ACC112 (cell line): ENCODE data around the gene LCAT.

Experiments used
- H2AFZ ChIP-seq: fragments of 200-600 bp; sonication (generic); one replicate; pipeline ENCODE4 v1.6.0; 2017; ENCODE audit warnings: antibody characterized with exemption, low read length; ENCODE audit not compliant: unreplicated experiment
- H3K27ac ChIP-seq: fragments of 200-600 bp; sonication (generic); 2 replicates; pipeline ENCODE4 v1.5.1; 2014; ENCODE audit warnings: low read depth, mild to moderate bottlenecking, antibody characterized with exemption, low read length, moderate library complexity
- H3K27me3 ChIP-seq: fragments of 200-600 bp; sonication (generic); 2 replicates; pipeline ENCODE4 v1.6.1; 2014; ENCODE audit warnings: mild to moderate bottlenecking, antibody characterized with exemption, low read length, moderate library complexity, mixed read lengths; ENCODE audit not compliant: insufficient read depth
- H3K36me3 ChIP-seq: fragments of 200-600 bp; sonication (generic); 2 replicates; pipeline ENCODE4 v1.6.1; 2016; ENCODE audit warnings: mild to moderate bottlenecking, antibody characterized with exemption, low read length, moderate library complexity, mixed read lengths; ENCODE audit not compliant: insufficient read depth
- H3K4me1 ChIP-seq: fragments of 200-600 bp; sonication (generic); one replicate; pipeline ENCODE4 v1.6.1; 2016; ENCODE audit warnings: low read length, mixed read lengths; ENCODE audit not compliant: insufficient read depth, unreplicated experiment, control insufficient read depth
- H3K4me3 ChIP-seq: fragments of 200-600 bp; sonication (generic); 2 replicates; pipeline ENCODE4 v1.5.1; 2014; ENCODE audit warnings: mild to moderate bottlenecking, low read depth, low read length
- H3K79me2 ChIP-seq: fragments of 200-600 bp; sonication (generic); one replicate; pipeline ENCODE4 v1.6.0; 2016; ENCODE audit warnings: low read length; ENCODE audit not compliant: control insufficient read depth, unreplicated experiment, insufficient read depth

LCAT gene

GRCh38 chr16:67936880-67937605, 6.9 kb downstream of the LCAT start:
- Histone ChIP-seq H3K79me2 (peaks cover 8% of the 10 kb centered on the region), H3K27ac (peak overlapping the region; percentile 66), H3K36me3 (peaks cover 3% of the 10 kb centered on the region; the same call in 1 of the 2 replicates), H3K4me1 (peaks cover 17% of the 10 kb centered on the region), H2AFZ (no peak overlapping the region), H3K27me3 (no peaks in the 10 kb centered on the region), H3K4me3 (peak overlapping the region; percentile 90)

- Histone ChIP-seq H3K36me3 (peaks cover 3% of the 10 kb centered on the region; the same call in 1 of the 2 replicates), H3K27me3 (no peaks in the 10 kb centered on the region), H2AFZ (peak within 1 kb of the TSS; percentile 36), H3K27ac (peak within 1 kb of the TSS; percentile 66), H3K4me1 (peaks cover 17% of the 10 kb centered on the region), H3K4me3 (peak within 1 kb of the TSS; percentile 90), H3K79me2 (peaks cover 8% of the 10 kb centered on the region)
Observed at GRCh38 chr16:67936124-67936879, 7.6 kb downstream of the LCAT start, which contains the start of gene PSMB10. TSS of gene PSMB10 (minus strand) at chr16:67936850. CDS start at chr16:67936749, 101 bp downstream.

- H3K4me1 ChIP-seq = peaks cover 17% of the 10 kb centered on the region
- peaks cover 3% of the 10 kb centered on the region; the same call in 1 of the 2 replicates for H3K36me3 ChIP-seq
- peak overlapping the region; percentile 66 for H3K27ac ChIP-seq
- peaks cover 8% of the 10 kb centered on the region for H3K79me2 ChIP-seq
- peak overlapping the region; percentile 90 for H3K4me3 ChIP-seq
- no peak overlapping the region for H2AFZ ChIP-seq
- H3K27me3 ChIP-seq = no peaks in the 10 kb centered on the region
Observed at GRCh38 chr16:67935402-67936123, 8.4 kb downstream of the LCAT start.

- Histone ChIP-seq H2AFZ (no peak overlapping the region), H3K79me2 (peaks cover 6% of the 10 kb centered on the region), H3K4me1 (peaks cover 17% of the 10 kb centered on the region), H3K4me3 (peak overlapping the region; percentile 90), H3K27ac (no peak overlapping the region), H3K36me3 (peaks cover 3% of the 10 kb centered on the region; the same call in 1 of the 2 replicates), H3K27me3 (no peaks in the 10 kb centered on the region)
Observed at GRCh38 chr16:67935101-67935401, 8.9 kb downstream of the LCAT start.

- no peaks in the 10 kb centered on the region for H3K27me3 ChIP-seq
- H3K4me3 ChIP-seq = peak overlapping the region; percentile 90
- no peak overlapping the region for H3K27ac ChIP-seq
- H3K79me2 ChIP-seq = peaks cover 5% of the 10 kb centered on the region
- no peak overlapping the region for H2AFZ ChIP-seq
- no peaks in the 10 kb centered on the region for H3K36me3 ChIP-seq
- peaks cover 17% of the 10 kb centered on the region for H3K4me1 ChIP-seq
Observed at GRCh38 chr16:67934306-67935100, 9.4 kb downstream of the LCAT start.

- Histone ChIP-seq H3K4me1 (peaks cover 17% of the 10 kb centered on the region), H3K36me3 (no peaks in the 10 kb centered on the region), H3K4me3 (no peak overlapping the region), H3K27me3 (no peaks in the 10 kb centered on the region), H3K27ac (no peak overlapping the region), H2AFZ (no peak overlapping the region), H3K79me2 (peaks cover 5% of the 10 kb centered on the region)
Observed at GRCh38 chr16:67933805-67934204, 10.1 kb downstream of the LCAT start.

- Histone ChIP-seq H3K79me2 (peaks cover 5% of the 10 kb centered on the region), H2AFZ (no peak overlapping the region), H3K27me3 (no peaks in the 10 kb centered on the region), H3K36me3 (no peaks in the 10 kb centered on the region), H3K27ac (no peak overlapping the region), H3K4me1 (peaks cover 15% of the 10 kb centered on the region), H3K4me3 (no peak overlapping the region)
Observed at GRCh38 chr16:67932462-67932840, 11.5 kb downstream of the LCAT start.

- Histone ChIP-seq H3K36me3 (no peaks in the 10 kb centered on the region), H2AFZ (no peak within 1 kb of the TSS), H3K27me3 (no peaks in the 10 kb centered on the region), H3K79me2 (peaks cover 2% of the 10 kb centered on the region), H3K27ac (no peak within 1 kb of the TSS), H3K4me3 (no peak within 1 kb of the TSS), H3K4me1 (peaks cover 10% of the 10 kb centered on the region)
Observed at GRCh38 chr16:67931712-67932461, 12.0 kb downstream of the LCAT start, which contains the start of gene CTRL. TSS of gene CTRL (minus strand) at chr16:67931862. CDS start at chr16:67931852, 10 bp downstream.

GRCh38 chr16:67930678-67931211, 13.2 kb downstream of the LCAT start:
- H3K27me3 ChIP-seq = no peaks in the 10 kb centered on the region
- H3K4me1 ChIP-seq = peaks cover 21% of the 10 kb centered on the region
- H2AFZ ChIP-seq = no peak overlapping the region
- no peaks in the 10 kb centered on the region for H3K79me2 ChIP-seq
- H3K36me3 ChIP-seq = no peaks in the 10 kb centered on the region
- no peak overlapping the region for H3K4me3 ChIP-seq
- H3K27ac ChIP-seq = no peak overlapping the region
